GM18870 (cell line): ENCODE results near the gene IZUMO1R.
"Not testable (repeated sequence)": the region's sequence is repeated elsewhere in the genome, so short reads cannot be mapped to it uniquely, and the experiment has no call there.

Experiments
- ATAC-seq: cut with Tn5 transposase; IDR thresholded peaks from one replicate; pipeline ENCODE4 v1.9.1; 2021; ENCODE audit warnings: moderate library complexity; ENCODE audit not compliant: unreplicated experiment

Gene IZUMO1R

DNA sequence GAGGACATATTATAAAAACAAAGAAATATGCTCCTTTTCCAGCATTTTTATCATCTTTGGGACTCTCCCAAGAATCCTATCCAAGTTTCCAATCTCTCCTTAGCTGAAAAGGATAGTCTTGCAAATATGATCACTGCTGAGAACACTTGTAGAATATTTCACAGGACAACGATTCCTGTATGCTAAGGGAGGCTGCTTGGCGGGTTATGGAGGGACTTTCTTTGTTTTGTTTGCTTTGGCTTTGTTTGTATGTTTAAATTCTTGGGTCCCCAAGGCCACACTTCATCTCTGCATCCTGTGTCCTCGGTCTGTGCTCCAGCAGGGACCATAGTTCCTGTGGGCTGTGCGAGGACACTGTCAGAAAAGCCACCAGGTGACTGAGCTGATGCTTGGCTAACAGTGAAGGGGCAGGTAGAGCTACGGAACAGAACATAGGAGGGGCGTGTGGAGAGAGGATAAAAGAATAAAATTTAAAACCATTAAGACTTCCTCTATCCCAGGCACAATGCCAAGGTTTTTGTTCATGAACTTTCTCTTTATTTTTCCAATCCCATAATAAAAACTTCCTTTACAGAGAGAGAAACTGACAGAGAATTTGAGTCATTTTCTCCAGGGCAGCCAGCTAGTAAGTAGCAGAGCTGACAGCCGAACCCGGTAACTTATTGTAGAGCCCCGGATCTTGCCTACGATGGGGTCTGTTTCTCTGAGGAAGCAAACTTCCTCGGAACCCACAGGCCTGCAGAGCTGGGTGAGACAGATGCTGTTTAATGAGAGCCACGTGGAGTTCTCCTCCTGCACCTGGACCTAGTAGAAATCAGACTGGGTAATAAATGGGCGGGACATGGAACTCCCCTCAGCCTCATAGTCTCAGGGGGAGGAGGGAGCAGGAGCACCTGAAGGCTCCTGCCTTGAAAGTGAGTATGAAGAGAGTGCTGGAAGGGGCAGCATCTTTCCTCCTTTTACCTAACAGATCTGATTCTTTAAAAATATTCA is at the start of gene IZUMO1R:
Gene IZUMO1R, plus strand, starts transcription at position 615 of the 993 bp plus-strand sequence. CDS start 1,057 bp downstream, outside the sequence.
- ATAC-seq = no peak

DNA sequence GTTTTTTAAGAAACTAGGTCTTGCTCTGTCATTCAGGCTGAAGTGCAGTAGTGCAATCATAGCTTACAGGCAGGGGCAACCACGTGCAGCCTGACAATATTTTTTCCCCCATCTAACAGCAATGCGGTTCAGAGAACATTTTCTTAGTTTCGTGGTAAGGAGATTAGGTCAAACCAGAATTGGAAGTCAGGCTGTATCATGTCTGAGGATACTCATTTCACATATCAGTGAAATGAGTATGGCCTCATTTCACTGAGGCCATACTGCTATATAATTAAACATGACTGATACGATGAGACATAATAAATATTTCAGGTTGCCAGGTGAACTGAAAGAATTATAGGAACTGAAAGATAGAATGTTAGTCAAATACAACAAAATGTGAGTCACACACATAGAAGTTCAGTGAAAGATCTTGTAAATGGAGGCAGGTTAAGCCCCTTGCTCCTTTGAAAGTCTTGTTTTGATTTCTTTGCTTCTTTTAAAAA is 32.5 kb upstream of the IZUMO1R start:
- ATAC-seq = peak; percentile 93

- no peak for ATAC-seq
These were observed 31.6 kb upstream of the IZUMO1R start for GRCh38 chr11:94272738-94273313.

DNA sequence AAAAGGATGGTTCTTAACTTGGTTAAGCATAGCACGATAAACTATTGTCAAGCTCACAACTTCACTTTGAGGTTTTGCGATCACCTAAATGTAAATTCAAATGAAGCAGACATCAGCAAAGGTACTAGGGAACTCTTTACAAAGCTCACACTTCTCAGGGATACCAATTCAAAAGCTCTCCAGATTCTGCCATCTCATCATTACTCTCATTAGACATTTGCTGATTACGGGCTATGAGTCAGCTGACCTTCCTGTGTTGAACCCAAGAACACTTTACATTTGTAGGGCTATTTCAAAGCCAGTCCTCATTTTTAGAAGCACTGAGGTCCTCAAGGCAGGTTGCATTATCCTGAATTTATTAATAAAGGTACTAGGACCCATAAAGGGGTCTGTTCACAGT is 28.4 kb upstream of the IZUMO1R start:
- no peak for ATAC-seq

DNA sequence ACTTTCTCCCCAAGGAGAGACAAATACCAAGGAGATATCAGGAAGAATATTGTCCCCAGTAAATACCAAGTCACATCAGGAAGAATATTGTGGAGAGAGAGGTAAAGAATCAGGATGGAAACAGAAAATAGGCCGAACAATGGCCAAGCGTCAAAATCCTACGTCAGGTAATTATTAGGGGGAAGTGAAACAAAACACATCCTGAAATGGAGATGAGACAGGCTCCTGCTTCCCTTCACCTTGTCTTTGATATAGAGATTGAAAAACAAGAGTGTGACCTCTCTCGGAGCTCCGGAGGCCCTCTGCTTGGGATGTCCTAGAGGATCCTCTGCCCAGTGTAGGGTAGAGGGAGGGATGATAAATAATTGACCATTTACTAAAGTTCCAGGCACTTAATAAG is 27.4 kb upstream of the IZUMO1R start:
- no peak for ATAC-seq

- ATAC-seq = not testable (repeated sequence)
These were observed 26.2 kb upstream of the IZUMO1R start for GRCh38 chr11:94278207-94278606.

- no peak for ATAC-seq
These were observed 24.4 kb upstream of the IZUMO1R start for GRCh38 chr11:94279996-94280395.

- no peak for ATAC-seq
These were observed 23.1 kb upstream of the IZUMO1R start for GRCh38 chr11:94281324-94281723.

GRCh38 chr11:94283678-94284077 is 20.7 kb upstream of the IZUMO1R start:
- ATAC-seq = no peak

- no peak for ATAC-seq
These were observed 8.8 kb upstream of the IZUMO1R start for GRCh38 chr11:94295534-94295933.

- ATAC-seq = no peak
These were observed 6.3 kb upstream of the IZUMO1R start for GRCh38 chr11:94297985-94298576.

GRCh38 chr11:94302776-94303175 is 1.6 kb upstream of the IZUMO1R start:
- no peak for ATAC-seq

DNA sequence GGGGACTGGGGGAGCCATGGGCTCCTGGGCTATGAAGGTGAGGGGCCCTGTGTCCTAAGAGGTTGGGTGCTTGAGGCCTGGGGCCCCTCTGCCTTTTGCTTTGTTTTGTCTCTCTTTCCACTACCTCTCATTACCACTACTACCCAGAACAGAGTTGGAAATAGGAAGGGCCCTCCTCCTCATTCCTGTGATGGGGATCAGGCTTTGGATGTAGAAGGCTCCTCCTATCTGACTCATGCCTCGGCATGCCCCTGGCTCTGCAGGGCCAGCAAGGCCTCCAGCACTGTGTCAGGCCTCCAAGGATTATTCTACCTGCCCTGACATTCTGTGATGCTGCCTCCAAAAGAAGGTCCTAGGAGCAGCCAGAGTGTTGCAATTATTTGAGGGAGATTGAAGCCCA is 766 bp downstream of the IZUMO1R start:
- ATAC-seq = no peak

DNA sequence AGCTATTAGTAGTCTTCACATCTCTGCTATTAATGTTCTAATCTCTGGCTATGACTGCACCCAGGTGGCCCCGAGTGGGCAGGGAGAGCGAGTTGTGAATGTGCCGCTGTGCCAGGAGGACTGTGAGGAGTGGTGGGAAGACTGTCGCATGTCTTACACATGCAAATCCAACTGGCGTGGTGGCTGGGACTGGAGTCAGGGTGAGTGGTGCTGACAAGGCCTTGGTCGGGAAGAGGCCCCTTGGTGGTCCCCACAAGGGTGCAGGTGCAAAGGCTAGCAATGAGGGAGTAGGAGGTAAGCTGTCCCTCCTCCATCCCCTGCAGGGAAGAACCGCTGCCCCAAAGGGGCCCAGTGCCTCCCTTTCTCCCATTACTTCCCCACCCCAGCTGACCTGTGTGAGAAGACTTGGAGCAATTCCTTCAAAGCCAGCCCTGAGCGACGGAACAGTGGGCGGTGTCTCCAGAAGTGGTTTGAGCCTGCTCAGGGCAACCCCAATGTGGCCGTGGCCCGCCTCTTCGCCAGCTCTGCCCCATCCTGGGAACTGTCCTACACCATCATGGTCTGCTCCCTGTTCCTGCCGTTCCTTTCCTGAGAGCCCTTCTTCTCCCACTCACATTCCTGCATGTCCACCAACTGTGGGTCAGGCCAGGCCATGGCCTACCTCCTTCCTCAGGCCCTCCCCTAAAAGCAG is 2.9 kb downstream of the IZUMO1R start:
- no peak for ATAC-seq

GRCh38 chr11:94308024-94308423 is 3.6 kb downstream of the IZUMO1R start:
- ATAC-seq = no peak

GRCh38 chr11:94309757-94310156 is 5.4 kb downstream of the IZUMO1R start:
- ATAC-seq = no peak

- ATAC-seq = no peak
These were observed 6.0 kb downstream of the IZUMO1R start for GRCh38 chr11:94310191-94310875.

DNA sequence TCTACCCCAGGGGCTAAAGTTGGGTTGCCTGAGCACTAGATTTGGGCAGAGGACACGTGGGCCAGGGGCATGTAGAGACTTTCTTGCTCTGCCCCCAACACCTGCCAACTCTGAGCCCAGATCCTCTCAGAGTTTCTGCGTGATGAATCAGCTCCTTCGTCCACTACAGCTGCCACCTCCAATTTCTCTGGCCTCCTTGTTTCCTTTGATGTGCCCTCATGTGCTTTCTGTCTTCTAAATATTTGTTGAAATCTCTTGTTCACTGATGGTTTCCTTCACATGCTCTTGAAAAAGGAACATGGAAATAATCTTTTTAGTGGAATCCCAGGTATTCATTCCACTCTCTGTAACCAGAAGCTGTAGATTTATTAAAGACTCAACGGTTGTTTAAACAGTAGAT is 8.0 kb downstream of the IZUMO1R start:
- no peak for ATAC-seq

GRCh38 chr11:94314064-94314463 is 9.7 kb downstream of the IZUMO1R start:
- ATAC-seq = no peak

GRCh38 chr11:94315664-94316063 is 11.3 kb downstream of the IZUMO1R start:
- ATAC-seq = no peak
